Bronchus fibroblast of lung (primary cell): ENCODE results near the gene RIN1. TPM values are rescaled to one million over a fixed set of nuclear protein-coding genes. Genes with fewer than 3 reads are reported as not detected.

Experiments used
- total RNA-seq: library from RNA; depleted of rRNA; stranded (reverse); fragments of >200 nt; gene quantifications from 2 replicates; pipeline ENCODE4 v1.2.3, GENCODE V29; 2015

The RIN1 gene
- total RNA-seq, result 54.7 and 67.8 TPM in 2 replicates

GRCh38 chr11:66336234-66337102, at the start of gene RIN1:
RIN1 (minus strand) TSS chr11:66336434; CDS start chr11:66336402, 32 bp downstream.

DNA sequence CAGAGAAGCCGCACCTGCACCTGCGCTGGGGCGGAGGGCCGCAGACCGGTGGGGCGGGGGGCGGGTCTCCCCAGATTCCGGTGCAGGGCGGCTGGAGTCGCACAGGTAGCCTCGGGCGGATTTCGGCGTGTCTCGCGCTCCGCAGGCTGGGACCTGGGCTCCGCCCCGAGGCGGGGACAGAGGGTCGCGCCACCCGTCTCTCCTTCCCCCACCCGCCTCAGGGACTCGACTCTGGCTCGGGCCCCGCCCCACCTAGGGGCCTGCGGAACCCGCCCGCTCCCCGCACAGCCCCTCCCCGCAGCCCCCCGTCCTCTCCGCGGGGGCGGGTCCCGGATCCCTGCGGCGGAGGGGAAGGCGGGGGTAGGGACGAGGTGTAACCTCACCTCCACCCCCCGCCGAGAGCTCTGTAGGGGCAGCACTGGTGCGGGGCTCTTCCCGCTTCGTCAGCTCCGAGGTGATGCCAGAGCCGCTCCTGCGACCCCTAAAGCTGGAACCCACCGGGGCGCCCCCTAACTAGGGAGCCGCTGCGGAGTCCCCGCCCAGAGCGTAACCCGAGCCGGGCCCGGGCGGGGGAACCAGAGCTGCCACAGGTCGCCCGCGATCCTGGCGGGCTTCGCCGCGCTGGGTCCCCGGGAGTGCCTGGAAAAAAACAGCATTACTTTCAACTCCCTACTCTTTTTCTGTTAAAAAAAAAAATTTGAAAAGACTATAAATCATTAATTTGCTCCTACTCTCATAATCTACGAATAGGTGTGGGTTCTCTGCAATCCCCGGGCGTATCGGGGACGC, 35.6 kb upstream of the RIN1 start, which contains the start of gene SLC29A2:
Gene SLC29A2, minus strand, starts transcription at position 134 of the 789 bp plus-strand sequence. CDS start 169 bp downstream, outside the sequence.

DNA sequence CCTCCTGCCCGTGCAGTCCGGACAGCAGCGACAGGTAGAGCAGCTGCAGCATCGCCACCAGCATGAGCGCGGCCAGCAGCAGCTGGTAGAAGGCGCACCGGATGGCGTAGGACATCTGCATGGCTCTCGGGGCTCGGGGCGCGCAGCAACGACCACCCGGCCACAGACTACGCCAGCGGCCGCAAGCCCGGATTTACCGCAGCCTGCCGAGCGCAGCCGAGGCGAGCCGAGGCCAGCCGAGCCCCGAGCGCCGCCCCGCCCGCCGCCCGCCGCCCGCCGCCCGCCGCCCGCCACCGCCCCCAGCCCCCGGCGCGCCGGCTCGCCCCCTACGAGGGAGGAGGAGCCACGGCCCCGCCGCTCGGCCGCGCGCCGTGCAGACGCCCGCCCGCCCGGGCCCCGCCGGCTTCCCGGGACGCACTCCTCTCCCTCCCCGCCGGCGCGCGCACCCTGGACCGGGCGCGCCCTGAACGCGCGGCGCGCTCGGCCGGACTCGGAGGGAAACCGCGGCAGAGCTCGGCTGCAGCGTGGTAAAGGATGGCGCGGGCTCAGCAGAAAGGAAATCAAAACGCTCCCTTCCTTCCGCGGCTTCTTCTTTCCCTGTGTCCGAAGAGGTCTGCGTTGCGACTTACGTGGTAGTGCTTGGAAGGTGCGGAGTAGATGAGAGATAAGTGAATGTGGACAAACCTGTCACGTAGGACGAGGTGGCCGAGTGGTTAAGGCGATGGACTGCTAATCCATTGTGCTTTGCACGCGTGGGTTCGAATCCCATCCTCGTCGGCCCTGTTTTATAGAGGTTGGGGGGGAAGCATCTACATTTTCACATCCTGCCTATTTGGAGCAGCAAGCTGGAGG, 11.4 kb upstream of the RIN1 start, which contains the start of gene B4GAT1:
Gene B4GAT1, minus strand, starts transcription at position 205 of the 852 bp plus-strand sequence. Its CDS starts 84 bp downstream, at position 121.

GRCh38 chr11:66344550-66345315, 8.5 kb upstream of the RIN1 start, which contains the start of gene BRMS1:
BRMS1 (minus strand) TSS chr11:66345104; CDS start chr11:66342234, 2,870 bp downstream.

GRCh38 chr11:66316849-66317251, 19.4 kb downstream of the RIN1 start, which contains the start of gene CD248:
CD248 (minus strand) TSS chr11:66317044; CDS start chr11:66317027, 17 bp downstream.

DNA sequence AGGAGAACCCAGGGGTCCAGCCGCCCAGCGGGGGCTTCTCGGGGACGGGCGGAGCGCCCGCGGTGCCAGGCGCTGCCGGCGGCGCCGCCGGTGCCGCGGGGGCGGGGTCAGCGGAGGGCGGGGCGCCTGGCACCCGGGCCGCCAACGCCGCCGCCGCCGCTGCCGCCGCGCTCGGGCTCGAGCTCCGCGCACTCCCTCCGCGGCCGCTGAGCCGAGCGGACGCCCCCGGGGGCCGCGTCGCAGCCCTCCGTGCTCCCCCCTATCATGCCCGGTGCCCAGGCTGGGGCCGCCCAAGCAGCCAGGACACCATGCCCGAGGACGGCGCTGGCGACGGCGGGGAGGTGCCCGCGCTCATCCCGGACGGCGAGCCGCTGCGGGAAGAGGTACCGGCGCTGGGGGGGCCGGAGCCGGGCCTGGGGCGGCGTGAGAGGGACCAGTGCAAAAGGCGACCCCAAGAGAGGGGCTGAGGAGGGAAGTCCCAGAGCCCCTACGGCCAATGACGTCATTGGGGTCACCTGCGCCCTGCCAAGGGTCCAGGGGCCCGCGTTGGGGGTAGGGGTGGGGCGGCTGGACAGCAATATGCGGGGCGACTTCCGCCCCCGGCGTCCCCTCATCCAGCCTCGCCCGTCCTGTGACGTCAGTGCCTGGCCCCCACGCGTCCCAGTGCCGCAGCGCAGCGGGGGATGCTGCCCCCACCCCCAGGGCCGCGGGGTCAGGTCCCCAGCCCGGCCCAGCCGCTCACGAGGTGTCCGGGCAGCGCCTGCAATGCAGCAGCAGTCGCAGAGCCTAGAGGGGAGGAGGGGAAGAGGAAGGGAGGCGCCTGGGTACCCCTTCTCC, 44.3 kb downstream of the RIN1 start, which contains the start of gene TMEM151A:
Gene TMEM151A, plus strand, starts transcription at position 189 of the 837 bp plus-strand sequence. Its CDS starts 120 bp downstream, at position 309.

GRCh38 chr11:66288671-66289547, 47.3 kb downstream of the RIN1 start, which contains the start of gene YIF1A:
YIF1A (minus strand) TSS chr11:66289143; CDS start chr11:66288985, 158 bp downstream.

Other genes with a start within 250 kb of the RIN1 start
- 16.8 and 18.1 TPM in 2 replicates for gene KLC2, start 78.7 kb downstream of the RIN1 start, total RNA-seq
- 148 and 150 TPM in 2 replicates for gene RAB1B, start 67.8 kb downstream of the RIN1 start, total RNA-seq
- gene CNIH2, start 58.3 kb downstream of the RIN1 start, total RNA-seq, result 0.17 and 0.89 TPM in 2 replicates
- 267 and 292 TPM in 2 replicates for gene YIF1A, start 47.3 kb downstream of the RIN1 start, total RNA-seq
- gene TMEM151A, start 44.5 kb downstream of the RIN1 start, total RNA-seq, result 0.17 and 0.30 TPM in 2 replicates
- gene CD248, start 19.4 kb downstream of the RIN1 start, total RNA-seq, result 41.8 and 42.9 TPM in 2 replicates
- 52.5 and 59.5 TPM in 2 replicates for gene BRMS1, start 8.7 kb upstream of the RIN1 start, total RNA-seq
- 41.0 and 43.4 TPM in 2 replicates for gene B4GAT1, start 11.2 kb upstream of the RIN1 start, total RNA-seq
- gene SLC29A2, start 35.3 kb upstream of the RIN1 start, total RNA-seq, result 3.7 and 4.9 TPM in 2 replicates
- not detected in 2 replicates for gene NPAS4, start 84.6 kb upstream of the RIN1 start, total RNA-seq
- 69.3 and 72.1 TPM in 2 replicates for gene MRPL11, start 102.4 kb upstream of the RIN1 start, total RNA-seq
- gene PELI3, start 130.5 kb upstream of the RIN1 start, total RNA-seq, result 4.0 and 4.3 TPM in 2 replicates
- gene DPP3, start 144.0 kb upstream of the RIN1 start, total RNA-seq, result 52.1 and 56.9 TPM in 2 replicates
- 21.9 and 24.2 TPM in 2 replicates for gene BBS1, start 174.2 kb upstream of the RIN1 start, total RNA-seq
- 19.8 and 20.4 TPM in 2 replicates for gene ZDHHC24, start 209.6 kb upstream of the RIN1 start, total RNA-seq
- not detected in 2 replicates for gene ACTN3, start 210.5 kb upstream of the RIN1 start, total RNA-seq
- gene CTSF, start 232.2 kb upstream of the RIN1 start, total RNA-seq, result 6.7 and 8.3 TPM in 2 replicates